Activated T-cell treated with anti-CD3 and anti-CD28 coated beads, Interleukin-2, amount 50 U/mL, for 1 hour (primary cell): ENCODE measurements around the gene NR3C2.
"Not testable (repeated sequence)": the region's sequence is repeated elsewhere in the genome, so short reads cannot be mapped to it uniquely, and the experiment has no call there.

ENCODE experiments used
- DNase-seq: peaks from one replicate; pipeline ENCODE4 v3.0.0-alpha.2; 2020

Gene NR3C2

DNA sequence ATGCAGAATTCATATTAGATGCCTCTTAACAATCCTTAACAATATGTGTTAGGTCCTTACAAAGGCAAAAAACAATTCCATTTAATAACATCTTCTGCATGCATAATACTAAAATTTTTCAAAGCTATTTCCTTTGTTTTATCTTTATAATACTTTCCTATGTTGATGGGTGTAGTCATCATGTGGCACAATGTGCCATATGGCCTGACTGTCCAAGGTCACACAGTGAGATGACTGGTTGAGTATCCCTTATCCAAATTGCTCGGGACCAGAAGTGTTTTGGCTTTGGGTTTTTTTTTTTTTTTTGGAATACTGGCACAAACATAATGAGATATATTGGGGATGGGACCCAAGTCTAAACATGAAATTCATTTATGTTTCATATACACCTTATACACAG, 77.7 kb downstream of the NR3C2 start:
- DNase-seq, result no peak

DNA sequence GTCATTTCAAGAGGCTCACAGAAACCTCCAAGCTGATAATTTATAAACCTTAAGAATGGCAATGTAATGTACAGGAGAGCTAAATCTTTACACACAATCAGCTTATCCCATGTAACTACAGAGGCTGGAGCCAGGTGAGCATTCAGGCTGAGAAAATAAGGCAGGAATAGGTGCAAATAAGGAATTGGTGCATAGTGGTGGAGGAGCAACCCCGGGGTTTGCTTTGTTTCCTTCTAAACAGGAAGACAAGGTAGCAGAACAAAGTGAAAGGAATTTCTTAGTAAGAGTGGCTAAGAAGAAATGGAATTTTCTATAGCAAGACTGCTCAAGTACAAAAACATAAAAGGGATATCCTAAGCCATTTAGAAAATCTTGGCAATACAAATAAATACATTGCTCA, 82.4 kb downstream of the NR3C2 start:
- DNase-seq, result no peak

DNA sequence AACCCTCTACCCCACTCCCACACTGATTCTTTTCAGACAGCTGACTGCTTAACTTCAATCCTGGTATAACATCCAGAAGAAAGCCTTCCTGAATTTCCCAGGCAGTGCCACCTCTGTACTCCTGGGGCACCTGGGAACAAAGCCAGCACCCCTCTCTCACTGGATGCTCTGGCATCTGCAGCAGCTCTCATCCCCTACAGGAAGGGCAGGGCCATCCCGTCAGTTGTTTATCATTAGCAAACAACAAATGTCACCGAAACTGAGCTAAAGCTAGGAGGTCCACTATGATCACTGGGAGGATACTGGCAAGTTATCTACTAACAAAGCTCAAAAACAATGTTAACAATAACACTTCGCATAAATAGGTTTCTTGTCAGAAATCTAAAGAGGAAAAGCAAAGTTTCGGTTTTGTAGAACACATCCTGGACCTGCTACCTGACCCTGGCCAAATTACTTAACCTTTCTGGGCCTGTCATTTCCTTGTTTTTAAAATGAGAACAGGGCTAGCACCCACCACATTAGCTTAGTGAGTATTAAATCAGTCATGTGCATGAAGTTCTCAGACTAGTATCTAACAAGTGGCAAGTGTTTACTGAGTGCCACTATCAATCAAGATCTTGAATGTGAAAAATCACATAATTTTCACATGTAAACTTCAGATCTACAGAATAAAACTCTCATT, 86.6 kb downstream of the NR3C2 start:
- DNase-seq, result no peak

DNA sequence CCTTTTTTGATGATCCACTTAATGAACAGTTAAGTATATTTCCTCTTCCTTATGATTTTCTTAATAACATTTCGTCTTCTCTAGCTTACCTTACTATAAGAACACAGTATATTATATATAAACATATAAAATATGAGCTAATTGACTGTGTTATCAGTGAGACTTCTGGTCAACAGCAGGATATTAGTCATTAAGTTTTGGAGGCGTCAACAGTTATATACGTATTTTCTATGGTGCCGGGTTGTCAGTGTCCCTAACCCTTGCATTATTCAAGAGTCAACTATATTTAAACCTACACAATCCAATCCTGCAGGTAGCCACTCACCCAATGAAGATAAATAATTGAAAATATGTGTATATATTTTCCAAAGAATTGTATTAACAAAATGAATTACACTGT, 88.0 kb downstream of the NR3C2 start:
- no peak for DNase-seq

DNA sequence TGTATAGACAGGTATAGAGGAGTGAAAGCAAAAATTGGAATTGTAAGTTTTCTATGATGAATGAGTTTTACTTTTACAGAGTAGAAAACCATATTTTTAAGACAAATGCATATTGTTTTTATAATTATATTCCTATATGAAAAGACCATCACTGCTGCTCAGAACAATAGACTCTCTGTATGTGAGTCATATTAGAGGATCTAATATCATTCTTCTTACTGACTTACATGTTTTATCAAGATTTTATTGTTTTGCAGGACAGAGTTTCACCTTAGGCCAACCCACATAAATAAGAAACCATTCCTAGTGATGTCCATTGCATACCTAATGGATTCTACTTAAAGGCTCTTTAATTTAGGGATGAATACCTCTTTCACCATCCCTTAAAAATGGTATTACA, 88.6 kb downstream of the NR3C2 start:
- DNase-seq, result no peak

DNA sequence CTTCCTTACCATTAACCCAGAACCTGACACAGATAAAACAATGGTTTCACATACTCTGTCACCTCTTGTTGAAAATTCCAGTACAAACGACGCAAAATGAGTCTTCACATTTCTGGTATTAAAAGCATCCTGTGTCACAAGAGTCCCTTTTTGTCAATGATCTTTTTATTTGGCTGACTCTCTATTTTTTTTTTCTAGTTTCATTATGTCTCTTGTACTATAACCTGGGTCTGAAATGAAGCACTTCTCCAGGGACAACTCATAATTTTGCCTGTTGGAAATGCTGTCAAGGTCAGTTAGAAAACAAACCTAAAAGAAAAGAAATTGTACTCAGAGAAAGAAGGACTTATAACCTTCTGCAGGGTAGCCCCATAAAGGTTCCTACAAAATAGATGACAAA, 93.1 kb downstream of the NR3C2 start:
- DNase-seq, result no peak

DNA sequence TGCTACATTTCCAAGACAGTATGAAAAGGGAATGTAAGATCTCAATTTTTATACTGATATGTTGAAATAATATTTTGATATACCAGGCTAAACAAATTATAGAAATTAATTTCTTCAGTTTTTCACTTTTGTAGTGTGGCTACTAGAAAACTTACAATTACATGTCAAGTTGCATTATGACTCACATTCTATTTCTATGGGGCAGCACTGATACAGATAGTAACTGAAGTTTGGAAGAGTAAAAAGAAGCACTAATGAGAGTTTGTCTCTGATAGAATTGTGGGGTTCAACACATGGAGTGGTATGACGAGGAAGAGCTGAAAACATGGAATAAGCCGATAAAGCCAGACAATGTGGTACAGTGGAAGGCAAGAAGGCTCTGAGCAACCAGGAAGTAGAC, 95.6 kb downstream of the NR3C2 start:
- no peak for DNase-seq

DNA sequence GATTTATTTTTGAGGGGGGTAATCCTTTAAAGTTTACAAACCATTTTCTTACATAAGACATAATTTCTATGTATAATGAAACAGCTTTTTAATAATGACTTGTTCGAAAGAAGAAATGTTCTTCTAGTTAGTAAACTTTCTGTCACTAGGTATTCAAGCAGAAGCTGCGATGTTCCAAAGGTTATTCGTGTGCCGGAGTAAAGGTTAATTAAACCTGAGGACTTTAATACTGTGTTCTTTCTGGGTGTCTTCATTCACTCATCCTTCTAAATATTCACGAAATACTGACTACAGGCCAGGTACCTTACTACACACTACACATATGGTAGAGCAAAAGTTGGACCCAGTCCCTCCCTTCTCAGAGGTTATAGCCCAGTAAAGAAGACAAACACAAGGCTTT, 96.7 kb downstream of the NR3C2 start:
- no peak for DNase-seq

DNA sequence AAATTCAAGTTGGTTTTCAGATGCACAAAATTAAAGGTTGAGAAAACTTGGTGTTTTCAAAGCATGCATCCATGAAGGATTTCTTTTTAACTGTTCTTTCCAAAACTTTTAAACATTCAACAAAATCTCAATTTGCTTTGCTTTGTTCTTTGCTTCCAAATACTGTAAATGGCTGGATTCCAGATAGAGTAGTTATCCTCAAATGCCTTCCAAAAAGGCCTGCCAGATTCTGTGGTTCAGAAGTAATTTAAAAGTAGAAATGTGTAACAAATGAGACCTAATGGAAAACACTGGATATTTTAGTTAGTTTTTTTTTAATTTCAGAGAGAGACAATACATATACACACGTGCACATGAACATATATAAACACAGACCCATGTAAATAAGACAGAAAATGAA, 97.3 kb downstream of the NR3C2 start:
- DNase-seq, result no peak

DNA sequence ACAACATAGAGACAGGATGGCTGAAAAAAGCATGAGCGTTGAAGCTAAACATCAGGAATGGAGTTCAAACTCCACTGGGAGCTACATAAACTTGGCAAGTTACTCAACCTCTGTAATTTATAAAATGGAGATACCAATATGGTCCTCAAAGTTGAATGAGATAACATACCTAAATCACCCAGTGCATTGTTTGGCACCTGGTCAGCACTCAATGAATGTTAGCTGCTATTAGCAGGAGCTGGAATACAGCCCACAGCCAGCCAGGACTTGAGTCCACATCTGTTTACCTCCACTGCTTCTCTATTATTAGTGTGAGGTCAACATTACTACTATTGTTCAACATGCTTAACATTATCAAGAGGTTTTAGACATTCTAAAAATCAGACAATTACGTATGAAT, 97.9 kb downstream of the NR3C2 start:
- no peak for DNase-seq

DNA sequence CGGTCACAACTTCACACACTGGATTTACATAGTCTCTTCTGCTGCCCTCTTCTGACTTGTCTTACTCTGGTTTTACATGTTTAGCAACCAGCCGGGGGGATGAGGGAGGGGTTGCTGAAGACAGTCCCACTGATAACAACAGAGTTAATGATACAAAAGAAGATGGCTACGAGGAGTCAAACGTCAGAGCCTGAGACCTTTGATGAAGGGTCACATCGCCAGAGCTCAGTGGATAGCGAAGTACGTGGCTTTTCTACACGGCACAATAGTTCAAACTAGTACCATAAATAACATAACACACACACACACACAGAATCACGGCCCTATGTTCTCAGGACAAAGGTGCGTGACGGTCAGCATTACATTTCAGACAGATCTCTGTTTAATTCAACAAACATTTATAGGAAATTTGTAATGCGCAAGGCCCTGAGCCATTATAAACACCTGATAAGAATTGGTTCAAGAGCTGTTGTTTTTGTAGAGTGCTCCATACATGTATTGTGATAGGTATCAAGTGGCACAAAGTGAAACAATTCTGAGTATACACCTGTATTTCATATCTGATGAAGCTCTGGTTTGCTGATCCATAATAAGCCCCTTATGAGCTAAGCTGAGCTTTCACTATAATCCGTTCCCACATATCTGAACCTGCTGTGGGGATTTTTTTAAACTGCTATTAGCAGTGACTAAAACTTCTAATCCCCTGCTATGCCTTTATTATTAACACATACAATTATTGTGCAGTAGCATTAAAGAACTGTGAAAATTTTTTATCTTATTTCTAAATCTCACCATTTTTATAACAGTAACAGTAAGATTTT, 100.0 kb downstream of the NR3C2 start:
- no peak for DNase-seq

DNA sequence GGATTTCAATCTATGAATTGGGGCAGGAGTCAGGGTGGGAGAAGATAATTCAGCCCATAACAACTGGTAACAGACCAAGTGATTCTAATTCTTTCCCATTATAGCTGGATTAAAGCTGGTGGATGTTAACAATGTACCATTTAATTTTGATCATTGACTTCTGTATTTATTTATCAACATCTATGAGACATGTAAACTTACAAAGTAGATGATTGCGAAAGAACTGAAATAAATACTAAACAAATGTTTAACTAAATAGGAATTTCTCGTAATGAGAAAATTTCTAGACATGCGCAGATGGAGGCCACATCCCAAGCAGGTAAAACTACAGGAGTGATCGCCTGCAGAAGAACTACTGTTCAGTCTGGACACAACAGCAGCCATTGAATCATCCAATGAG, 107.1 kb downstream of the NR3C2 start:
- no peak for DNase-seq

DNA sequence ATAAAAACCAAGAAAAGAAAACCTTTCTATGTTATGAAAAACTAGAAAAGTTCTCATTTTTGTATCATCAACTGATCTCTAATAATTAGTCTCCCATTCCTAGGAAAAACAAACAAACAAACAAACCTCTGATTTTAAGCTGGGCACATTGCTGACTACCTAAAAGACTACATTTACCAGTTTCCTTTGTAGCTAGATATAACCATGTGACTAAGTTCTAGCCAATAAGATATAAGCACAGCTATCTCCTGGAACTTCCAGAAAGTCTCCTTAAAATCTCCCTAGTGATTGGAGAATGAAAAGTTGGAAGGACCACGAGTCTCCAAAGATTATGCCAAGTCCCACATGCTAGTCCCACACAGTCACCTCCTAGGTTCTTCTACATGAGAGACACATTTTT, 108.9 kb downstream of the NR3C2 start:
- no peak for DNase-seq

DNA sequence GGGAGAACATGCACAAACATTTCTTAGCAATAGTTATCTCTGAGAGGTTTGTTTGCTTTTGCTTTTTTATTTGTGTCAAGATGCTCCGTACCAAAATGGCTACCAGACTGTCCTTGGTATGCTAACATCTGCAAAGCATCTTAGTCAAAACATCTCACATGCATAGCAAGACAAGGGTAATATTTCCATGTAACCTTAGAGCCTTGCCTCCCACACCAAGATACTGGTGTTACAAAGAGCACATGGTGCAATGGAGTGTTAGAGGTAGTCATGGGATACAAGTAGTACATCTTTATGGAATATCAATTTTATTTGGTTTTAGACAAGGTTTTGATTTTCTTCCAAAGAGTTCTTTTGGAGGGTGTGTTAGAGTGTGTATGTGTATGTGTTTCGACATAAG, 109.7 kb downstream of the NR3C2 start:
- DNase-seq, result no peak

DNA sequence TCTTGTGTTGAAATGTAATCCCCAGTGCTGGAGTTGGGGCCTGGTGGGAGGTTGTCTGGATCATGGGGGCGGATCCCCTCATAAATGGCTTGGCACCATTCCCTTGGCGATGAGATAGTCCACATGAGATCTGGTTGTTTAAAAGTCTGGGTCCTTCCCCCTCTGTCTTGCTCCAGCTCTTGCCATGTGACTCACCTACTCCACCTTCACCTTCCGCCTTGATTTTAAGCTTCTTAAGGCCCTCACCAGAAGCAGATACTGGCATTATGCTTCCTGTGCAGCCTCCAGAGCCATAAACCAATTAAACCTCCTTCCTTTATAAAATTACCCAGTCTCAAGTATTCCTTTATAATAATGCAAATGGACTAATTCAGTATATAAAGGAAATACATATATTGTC, 111.5 kb downstream of the NR3C2 start:
- DNase-seq, result no peak

DNA sequence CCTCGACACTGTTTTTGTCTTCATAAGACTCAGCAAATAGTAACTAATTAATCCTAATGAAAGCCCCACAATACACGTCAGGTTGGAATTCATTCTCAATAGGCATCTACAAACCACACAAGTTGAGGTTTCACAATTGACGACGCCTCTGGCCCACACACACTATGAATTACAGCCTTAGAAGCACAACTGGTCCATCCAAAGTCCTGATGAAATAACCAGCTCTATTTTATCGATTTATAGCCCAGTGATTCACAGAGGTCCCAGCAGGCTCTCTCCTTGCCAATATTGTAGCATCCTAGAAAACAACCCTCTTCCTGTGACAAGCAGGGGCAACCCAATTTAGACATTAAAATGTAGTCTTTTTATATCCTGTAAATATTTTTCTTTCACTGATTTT, 112.1 kb downstream of the NR3C2 start:
- no peak for DNase-seq

DNA sequence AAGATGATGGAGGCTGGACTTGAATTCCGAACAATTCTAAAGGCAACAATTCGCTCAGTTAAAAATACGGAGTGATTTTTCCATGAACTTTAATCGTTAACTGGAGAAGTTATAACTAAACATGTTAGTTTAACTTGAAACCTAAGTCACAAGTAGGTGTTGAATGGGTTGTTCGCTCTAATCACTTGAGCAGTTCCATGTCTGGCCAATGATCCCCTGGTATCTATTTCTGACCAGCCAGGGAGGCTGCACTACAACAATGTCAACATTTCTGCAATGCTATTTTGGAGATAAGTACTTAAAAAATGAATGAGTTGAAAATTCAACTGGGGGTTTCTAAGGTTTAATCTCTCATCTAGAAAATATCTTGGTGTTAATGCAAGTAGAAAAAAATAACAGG, 112.5 kb downstream of the NR3C2 start:
- no peak for DNase-seq

DNA sequence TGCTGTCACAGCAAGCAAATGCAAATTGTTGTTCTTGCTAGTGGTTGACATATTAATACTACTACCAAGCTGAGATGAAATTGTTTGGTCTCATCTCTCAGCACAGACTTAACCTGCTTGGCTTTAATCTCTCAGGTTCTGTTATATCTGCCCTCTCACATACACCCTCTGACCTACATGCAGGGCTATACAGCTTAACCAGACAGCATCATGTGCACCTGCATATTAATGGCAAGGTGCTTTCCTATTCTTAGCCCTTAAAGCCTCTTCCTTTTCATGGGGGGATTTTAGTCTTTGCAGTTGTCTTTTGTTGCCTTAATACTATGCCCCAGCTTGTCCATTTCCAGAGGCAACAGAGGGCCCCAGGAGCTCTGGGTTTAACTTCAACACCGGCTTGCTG, 114.5 kb downstream of the NR3C2 start:
- no peak for DNase-seq

DNA sequence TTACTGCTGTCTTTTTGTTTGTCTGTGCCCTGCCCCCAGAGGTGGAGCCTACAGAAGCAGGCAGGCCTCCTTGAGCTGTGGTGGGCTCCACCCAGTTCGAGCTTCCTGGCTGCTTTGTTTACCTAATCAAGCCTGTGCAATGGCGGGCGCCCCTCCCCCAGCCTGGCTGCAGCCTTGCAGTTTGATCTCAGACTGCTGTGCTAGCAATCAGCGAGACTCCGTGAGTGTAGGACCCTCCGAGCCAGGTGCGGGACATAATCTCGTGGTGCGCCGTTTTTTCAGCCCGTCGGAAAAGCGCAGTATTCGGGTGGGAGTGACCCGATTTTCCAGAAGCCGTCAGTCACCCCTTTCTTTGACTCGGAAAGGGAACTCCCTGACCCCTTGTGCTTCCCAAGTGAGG, 118.9 kb downstream of the NR3C2 start:
- not testable (repeated sequence) for DNase-seq

DNA sequence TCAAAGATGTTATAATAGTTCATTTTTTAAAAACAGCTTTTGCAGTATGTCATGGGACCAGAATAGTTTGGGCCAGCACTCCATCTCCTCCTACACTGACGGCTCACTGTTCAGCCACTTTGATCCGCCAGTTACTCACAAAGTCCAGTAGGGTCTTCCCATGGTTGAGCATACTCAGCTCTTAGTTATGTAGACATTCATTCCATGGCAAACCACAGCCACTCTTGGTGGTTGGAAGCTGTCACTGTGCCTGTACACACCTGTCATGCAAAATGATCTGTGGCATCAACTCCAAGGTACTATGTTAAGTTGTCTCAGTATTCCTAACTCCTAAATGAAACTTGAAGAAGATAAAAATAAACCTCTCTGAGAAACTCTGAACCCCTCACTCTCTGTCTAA, 127.2 kb downstream of the NR3C2 start:
- DNase-seq, result no peak

DNA sequence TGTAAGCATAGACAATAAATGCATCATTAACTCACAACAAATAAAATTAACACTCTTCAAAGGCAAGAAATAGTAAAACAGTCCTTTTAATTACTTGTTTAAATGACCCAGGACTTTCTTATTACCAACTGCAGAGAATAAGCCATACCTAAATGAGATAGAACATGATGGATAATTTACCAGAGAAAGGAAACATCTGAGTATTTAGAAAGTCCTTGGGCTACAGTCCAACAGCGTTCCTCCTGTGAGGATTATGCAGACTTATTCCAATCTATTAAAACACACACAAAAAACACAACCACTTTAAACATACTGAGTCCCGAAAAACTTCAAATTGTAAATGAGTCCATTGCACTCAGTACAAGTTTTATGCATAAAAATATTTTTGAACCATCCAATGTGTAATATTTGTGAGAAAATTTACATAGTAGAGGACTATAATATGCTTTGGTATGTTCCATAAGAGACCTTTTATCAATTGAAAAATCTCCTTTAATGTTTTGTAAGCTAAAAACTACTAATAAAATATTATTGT, 129.2 kb downstream of the NR3C2 start:
- DNase-seq, result no peak

DNA sequence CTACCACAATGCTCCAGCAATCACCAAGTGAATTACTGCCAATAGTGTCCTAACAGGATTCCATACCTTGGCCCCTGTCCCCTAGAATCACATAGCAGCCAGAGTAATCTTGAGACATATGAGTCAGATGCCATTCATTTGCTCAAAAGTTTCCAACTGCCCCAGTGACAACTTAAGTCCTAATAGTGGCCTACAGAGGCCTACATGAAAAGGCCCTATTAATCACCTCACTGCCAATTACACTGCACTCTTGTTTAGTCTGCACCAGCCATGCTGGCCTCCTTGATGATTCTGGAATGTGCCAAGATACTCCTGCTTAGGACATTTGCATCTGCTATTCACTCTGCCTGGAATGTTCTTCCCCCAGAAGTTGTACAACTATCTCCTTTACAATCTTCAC, 130.7 kb downstream of the NR3C2 start:
- no peak for DNase-seq

DNA sequence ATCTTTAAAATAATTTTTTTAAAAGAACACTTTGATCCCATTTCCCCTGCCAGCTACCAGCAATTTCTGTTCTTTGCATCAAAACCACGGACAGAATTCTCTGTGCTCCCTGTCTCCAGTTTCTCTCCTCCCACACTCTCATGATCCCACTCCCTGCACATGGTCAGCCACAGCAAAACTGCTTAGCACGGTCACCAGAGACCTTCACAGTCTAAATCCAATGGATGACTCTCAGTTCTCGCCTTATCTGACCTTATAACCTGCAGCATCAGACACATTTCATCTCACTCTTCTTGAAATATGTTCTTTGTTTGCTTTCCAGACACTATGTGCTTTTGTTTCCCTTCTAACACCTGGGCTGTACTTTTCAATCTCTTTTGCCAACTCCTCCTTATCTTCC, 131.5 kb downstream of the NR3C2 start:
- DNase-seq, result no peak

DNA sequence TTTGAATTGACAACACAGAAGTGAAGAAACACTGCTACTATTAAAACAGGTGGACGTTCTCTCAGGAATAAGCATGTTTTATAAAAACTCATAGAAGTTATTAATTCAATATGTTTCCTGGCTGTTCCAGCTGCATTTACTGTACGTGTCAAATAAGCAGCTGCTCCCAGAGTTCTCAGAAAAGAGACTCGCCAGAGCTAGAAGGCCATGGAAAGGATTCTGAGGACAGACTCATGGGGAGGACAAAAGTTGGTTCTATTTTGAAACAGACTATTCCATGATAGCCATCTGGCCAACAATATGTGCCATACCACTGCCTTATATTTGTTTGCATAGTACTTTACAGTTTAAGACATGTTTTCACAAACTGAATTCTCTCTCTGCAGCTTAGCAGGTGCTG, 136.5 kb downstream of the NR3C2 start:
- DNase-seq, result no peak

DNA sequence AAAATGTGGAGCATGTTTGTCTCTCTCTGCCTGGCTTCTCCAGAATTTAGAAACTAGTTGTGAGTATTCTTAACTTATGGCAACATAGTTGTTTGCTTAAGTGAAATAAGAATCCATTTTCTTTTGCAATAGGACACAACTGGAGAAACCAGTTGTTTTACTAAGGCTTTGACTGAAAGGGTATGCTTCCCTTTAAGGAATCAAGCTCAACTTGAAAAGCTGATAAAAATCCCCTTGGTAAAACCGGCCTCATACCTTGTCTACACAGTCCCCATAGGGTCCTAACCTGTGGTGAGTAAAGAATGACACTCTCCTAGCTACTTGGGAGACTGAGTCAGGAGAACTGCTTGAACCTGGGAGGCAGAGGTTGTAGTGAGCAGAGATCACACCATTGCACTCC, 139.8 kb downstream of the NR3C2 start:
- DNase-seq, result no peak
